Measurements from ENCODE around the gene GALNT10.

GRCh38 chr5:154211641-154212390 is 21.3 kb downstream of the GALNT10 start:
- TF ChIP-seq ARNT (IDR thresholded peaks at IDR 0.05) (no peak), SUZ12 (IDR thresholded peaks at IDR 0.05) (no peak), ZNF384 (IDR thresholded peaks at IDR 0.05) (no peak), TARDBP (IDR thresholded peaks at IDR 0.05) (no peak), HDGF (IDR thresholded peaks at IDR 0.05; ENCODE audit: borderline replicate concordance) (no peak)
